Panc1 (cell line): ENCODE measurements around the gene MALL. TPM values are rescaled to one million over a fixed set of nuclear protein-coding genes. Genes with fewer than 3 reads are reported as not detected.

Experiments used
- ATAC-seq: fragments of 200-7000 bp; cut with Tn5 transposase; 2 replicates; pipeline ENCODE4 v1.9.1; 2020; ENCODE audit warnings: mild to moderate bottlenecking, moderate library complexity
- BruUV-seq: library from RNA; stranded (reverse); fragments of 400-500 nt; replicated peaks from 2 replicates; lab custom pipeline; 2021; lab: Mats Ljungman, UMichigan
- CTCF ChIA-PET: fragments of 300-600 bp; sonication (Branson Sonifier 250); formaldehyde crosslinking; loops from one replicate; lab custom pipeline; 2022; ENCODE audit warnings: antibody characterized with exemption; lab: Charles Lee
- POLR2A ChIA-PET: fragments of 300-600 bp; sonication (Branson Sonifier 250); formaldehyde crosslinking; loops from one replicate; lab custom pipeline; 2022; ENCODE audit warnings: antibody characterized with exemption; lab: Charles Lee
- DNase-seq: peaks from one replicate; pipeline ENCODE4 v3.0.0-alpha.2; 2010; ENCODE audit warnings: low read depth, low spot score
- H3K27ac ChIP-seq: 2 replicates; pipeline ENCODE4 v1.5.1; 2011; ENCODE audit warnings: mild to moderate bottlenecking, low read length, inconsistent platforms
- H3K27me3 ChIP-seq: fragments of 200-500 bp; sonication (Bioruptor generic); 2 replicates; pipeline ENCODE4 v1.6.0; 2014; ENCODE audit warnings: low read length, inconsistent platforms; ENCODE audit not compliant: control insufficient read depth, insufficient read depth
- H3K36me3 ChIP-seq: fragments of 200-500 bp; sonication (Bioruptor generic); 2 replicates; pipeline ENCODE4 v1.5.1; 2014; ENCODE audit warnings: inconsistent platforms, mild to moderate bottlenecking, low read length, moderate library complexity; ENCODE audit not compliant: control insufficient read depth, insufficient read depth
- H3K4me1 ChIP-seq: 2 replicates; pipeline ENCODE4 v1.5.1; 2011; ENCODE audit warnings: inconsistent platforms, mild to moderate bottlenecking, low read length, moderate library complexity; ENCODE audit not compliant: control insufficient read depth, insufficient read depth
- H3K4me3 ChIP-seq, 2 experiments: 2 replicates each; pipeline ENCODE4 v1.5.1; 2011 to 2012; ENCODE audit warnings: low read depth in 2 of 2, low read length in 2 of 2, mild to moderate bottlenecking in 2 of 2, inconsistent platforms in 1 of 2, moderate library complexity in 1 of 2
- H3K9me3 ChIP-seq: fragments of 200-500 bp; sonication (Bioruptor generic); 2 replicates; pipeline ENCODE4 v1.5.1; 2014; ENCODE audit warnings: low read depth, mild to moderate bottlenecking, inconsistent platforms, low read length, moderate library complexity; ENCODE audit not compliant: control insufficient read depth, insufficient read depth
- CTCF ChIP-seq: fragments of 450-650 bp; IDR thresholded peaks from 2 replicates; pipeline ENCODE4 v1.5.1; 2017; ENCODE audit warnings: mild to moderate bottlenecking
- POLR2AphosphoS5 ChIP-seq: IDR thresholded peaks from 2 replicates; pipeline ENCODE4 v1.6.1; 2012; ENCODE audit warnings: mild to moderate bottlenecking, low read depth, low read length, moderate library complexity
- REST ChIP-seq, 2 experiments: IDR thresholded peaks; 2 replicates each; pipeline ENCODE4 v1.6.1; 2011 to 2012; ENCODE audit warnings: low read depth in 2 of 2, control low read depth in 1 of 2, low read length in 1 of 2, mild to moderate bottlenecking in 1 of 2, moderate library complexity in 1 of 2; ENCODE audit not compliant: insufficient read depth in 1 of 2
- SIN3A ChIP-seq: IDR thresholded peaks from 2 replicates; pipeline ENCODE4 v1.6.1; 2012; ENCODE audit warnings: low read depth, mild to moderate bottlenecking, low read length, moderate library complexity, borderline replicate concordance; ENCODE audit not compliant: insufficient read depth
- TCF7L2 ChIP-seq: IDR thresholded peaks from 2 replicates; pipeline ENCODE4 v1.6.1; 2011; ENCODE audit warnings: mild to moderate bottlenecking, low read depth, low read length, inconsistent platforms
- in situ Hi-C: cut with HindIII; loops from 2 replicates; pipeline ENCODE4 v1.10.0; 2016; ENCODE audit warnings: low sequenced_read_pairs, low pct_unique_long_range_greater_than_20kb
- intact Hi-C: fragments of 100-400 bp; cut with micrococcal nuclease; formaldehyde crosslinking; loops from one replicate; pipeline ENCODE4 v1.10.0; 2022; ENCODE audit not compliant: unreplicated experiment
- total RNA-seq: library from RNA; stranded (reverse); gene quantifications from one replicate; pipeline ENCODE4 v1.2.1, GENCODE V29; 2021; ENCODE audit not compliant: unreplicated experiment

MALL gene
- total RNA-seq, 1 experiment from 2014 or later: 159 TPM

- in situ Hi-C loops (no loop called here), intact Hi-C loops (no loop called here)
- Histone ChIP-seq H3K9me3 (no peaks in the 10 kb centered on the region; the same call in 1 of the 2 replicates), H3K36me3 (no peaks in the 10 kb centered on the region; the same call in 1 of the 2 replicates), H3K27me3 (no peaks in the 10 kb centered on the region), H3K27ac (peak overlapping the region; percentile 99), H3K4me3 (peak overlapping the region; percentile 72 to 86), H3K4me1 (peaks cover 25% of the 10 kb centered on the region)
- no TSS peak for BruUV-seq
- CTCF ChIA-PET: interaction anchor here (0.5 to 1.2 kb wide), 4 partner anchors 9 to 41 kb away, joined by 3 to 7 read pairs (median 5); no protein-coding TSS in a partner anchor
- POLR2A ChIA-PET: no interaction called here
- TF ChIP-seq REST (IDR thresholded peaks at IDR 0.05; ENCODE audit: insufficient read depth in 1 of 2, low read depth in 2 of 2, low read length in 1 of 2) (no peak), SIN3A (peak; percentile 4; the same call in 1 of the 2 replicates), TCF7L2 (no peak), POLR2AphosphoS5 (peak; percentile 47; the same call in 1 of the 2 replicates), CTCF (peak; percentile 91)
- ATAC-seq (peak; percentile 80), DNase-seq (no peak)
These were observed 550 bp upstream of the MALL start for GRCh38 chr2:110116033-110116710.

GRCh38 chr2:110114831-110115255, 779 bp downstream of the MALL start:
- DNase-seq (no peak), ATAC-seq (peak; percentile 54)
- in situ Hi-C loops (no loop called here), intact Hi-C loops (no loop called here)
- ChIA-PET CTCF (interaction anchor here (0.9 kb wide), 1 partner anchor 42 kb away, joined by 5 read pairs; no protein-coding TSS in a partner anchor), POLR2A (no interaction called here)
- no peaks in the 10 kb centered on the region; the same call in 1 of the 2 replicates for H3K36me3 ChIP-seq
- H3K27me3 ChIP-seq: no peaks in the 10 kb centered on the region
- BruUV-seq: no TSS peak
- H3K27ac ChIP-seq: peak overlapping the region; percentile 99
- peak overlapping the region; percentile 72 to 86 for H3K4me3 ChIP-seq
- TF ChIP-seq REST (IDR thresholded peaks at IDR 0.05; ENCODE audit: insufficient read depth in 1 of 2, low read depth in 2 of 2, low read length in 1 of 2): no peak
- TF ChIP-seq SIN3A: no peak
- no peak; the same call in 1 of the 2 replicates for TF ChIP-seq TCF7L2
- no peak; the same call in 1 of the 2 replicates for TF ChIP-seq POLR2AphosphoS5
- TF ChIP-seq CTCF: no peak
- peaks cover 25% of the 10 kb centered on the region for H3K4me1 ChIP-seq
- H3K9me3 ChIP-seq: peaks cover 3% of the 10 kb centered on the region; the same call in 1 of the 2 replicates
